NCI-H524 treated with DMSO at 0.1 percent for 48 hours (cell line): Measurements from ENCODE around the gene HIRIP3.
"Not testable (repeated sequence)": the region's sequence is repeated elsewhere in the genome, so short reads cannot be mapped to it uniquely, and the experiment has no call there.

Experiments
- DNase-seq: peaks from one replicate; lab custom pipeline; 2025; lab: John Stamatoyannopoulos, UW

The HIRIP3 gene

DNA sequence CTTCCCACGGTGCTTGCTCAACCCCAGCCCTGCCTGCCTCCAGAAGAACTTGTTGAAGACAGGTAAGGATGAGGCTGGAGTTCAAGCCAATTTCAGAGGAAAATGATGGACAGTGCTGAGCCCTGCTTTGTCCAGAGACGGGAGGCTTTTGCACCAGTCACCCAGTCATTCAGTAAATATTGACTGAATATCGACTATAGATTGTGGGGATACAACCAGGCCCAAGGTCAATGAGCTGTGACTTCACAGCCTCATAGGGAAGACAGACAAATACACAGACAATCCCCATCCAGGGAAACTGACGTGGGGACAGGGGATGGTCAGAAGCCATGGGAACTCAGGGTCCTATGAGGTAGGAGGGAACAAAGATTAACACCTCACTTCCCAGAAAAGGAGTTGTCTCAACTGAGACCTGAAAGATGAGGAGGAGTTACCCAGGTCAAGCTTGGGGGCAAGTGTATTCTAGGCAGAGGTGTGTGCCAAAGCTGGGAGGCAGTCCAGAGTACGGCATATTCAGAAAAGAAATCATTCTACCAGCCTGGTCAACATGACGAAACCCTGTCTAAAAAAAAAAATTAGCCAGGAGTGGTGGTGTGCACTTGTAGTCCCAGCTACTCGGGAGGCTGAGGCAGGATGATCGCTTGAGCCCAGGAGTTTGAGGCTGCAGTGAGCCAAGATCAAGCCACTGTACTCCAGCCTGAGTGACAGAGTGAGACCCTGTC, 21.3 kb upstream of the HIRIP3 start:
- DNase-seq: no peak

- DNase-seq: not testable (repeated sequence)
Measured at GRCh38 chr16:30015450-30015849, 20.0 kb upstream of the HIRIP3 start.

DNA sequence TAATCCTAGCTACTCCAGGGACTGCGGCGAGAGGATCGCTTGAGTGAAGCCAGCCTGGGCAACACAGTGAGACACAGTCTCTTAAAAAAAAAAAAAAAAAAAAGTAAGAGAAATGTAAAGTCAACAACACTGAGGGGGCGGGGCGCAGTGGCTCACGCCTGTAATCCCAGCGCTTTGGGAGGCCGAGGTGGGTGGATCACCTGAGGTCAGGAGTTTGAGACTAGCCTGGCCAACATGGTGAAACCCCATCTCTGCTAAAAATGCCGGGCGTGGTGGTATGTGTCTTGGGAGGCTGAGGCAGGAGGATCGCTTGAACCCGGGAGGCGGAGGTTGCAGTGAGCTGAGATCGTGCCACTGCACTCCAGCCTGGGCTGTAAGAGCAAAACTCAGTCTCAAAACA, 17.2 kb upstream of the HIRIP3 start:
- not testable (repeated sequence) for DNase-seq

- DNase-seq: no peak
Measured at GRCh38 chr16:30011714-30012504, 16.5 kb upstream of the HIRIP3 start.

DNA sequence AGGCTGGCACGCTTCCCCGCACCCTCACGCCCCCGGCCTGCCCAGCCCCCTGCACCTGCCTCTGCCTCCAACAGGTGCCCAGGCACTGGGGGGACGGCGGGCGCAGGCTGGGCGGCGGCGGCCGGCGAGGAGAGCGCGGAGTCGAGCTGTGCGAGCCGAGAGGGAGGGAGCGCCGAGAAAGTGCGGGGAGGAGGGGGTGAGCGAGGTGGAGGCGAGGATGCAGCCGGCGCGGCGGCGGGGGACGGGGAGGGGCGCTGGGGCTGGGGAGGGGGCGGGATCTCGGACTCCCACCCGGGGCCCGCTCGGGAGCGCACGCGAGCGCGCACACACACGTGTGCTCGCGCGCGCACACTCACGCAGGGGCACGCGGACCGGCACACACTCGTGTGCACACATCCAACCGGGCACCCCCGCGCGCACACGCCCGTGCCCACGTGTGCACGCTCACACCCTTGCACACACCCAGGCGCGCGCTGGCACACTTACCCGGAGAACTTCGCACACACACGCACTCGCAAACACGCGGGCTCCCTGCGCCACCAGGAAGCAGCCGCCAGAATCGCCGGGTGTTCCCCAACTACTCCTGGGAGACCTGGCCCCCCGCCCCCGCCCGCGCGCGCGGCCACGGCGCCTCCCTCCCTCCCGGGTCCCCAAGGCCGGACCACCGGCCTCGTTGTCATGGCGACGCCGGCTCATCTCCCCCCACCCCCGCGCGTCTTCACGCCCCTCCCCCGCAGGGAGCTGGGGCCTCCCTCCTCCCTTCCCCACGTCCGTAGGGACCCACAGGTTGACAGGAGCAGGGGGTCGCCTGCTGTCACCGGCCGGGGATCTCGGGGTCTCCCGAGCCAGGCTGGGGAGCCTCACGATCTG, 15.7 kb upstream of the HIRIP3 start, which contains the start of gene DOC2A:
TSS of gene DOC2A (minus strand) at position 184 of the 870 bp plus-strand sequence. CDS start 805 bp downstream, outside the sequence.
- no peak for DNase-seq

- DNase-seq: no peak
Measured at GRCh38 chr16:30009990-30010843, 14.8 kb upstream of the HIRIP3 start.

DNA sequence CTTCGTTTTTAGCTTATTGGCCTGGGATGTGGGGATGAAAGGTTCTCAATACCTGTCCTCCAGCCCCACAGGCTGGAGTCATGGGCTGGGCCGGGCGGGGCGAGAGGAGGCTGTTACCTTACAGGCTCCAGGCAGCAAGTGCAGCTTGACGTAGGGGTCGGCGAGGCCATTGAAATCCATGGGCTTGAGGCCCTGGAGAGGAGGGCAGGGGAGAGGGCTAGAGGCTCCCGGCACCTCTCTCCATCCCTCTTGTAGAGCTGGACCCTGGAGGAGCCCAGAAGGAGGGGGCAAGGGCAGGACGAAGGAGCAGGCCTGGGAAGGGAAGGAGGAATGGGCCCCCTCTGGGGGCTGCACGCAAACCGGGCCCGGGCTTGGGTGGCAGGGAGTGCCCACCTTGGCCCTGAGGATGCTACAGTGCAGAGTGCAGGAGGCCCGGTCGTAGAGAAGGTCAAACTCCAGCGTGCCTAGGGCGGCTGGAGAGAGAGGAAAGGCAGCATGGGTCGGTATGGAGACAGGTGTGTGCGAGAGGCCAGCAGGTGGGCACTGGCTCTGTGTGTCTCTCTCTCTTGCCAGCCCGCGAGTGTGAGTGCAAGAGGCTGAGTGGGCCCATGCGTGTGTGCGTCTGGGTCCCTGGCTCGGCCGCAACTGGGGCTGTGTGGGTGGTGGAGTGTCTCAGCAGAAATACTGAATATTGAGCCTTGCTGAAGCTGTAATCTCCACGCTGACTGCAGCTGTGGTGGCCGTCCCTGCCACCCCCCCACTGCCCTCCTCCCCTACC, 13.9 kb upstream of the HIRIP3 start:
- DNase-seq: no peak

GRCh38 chr16:30007378-30007895, 12.0 kb upstream of the HIRIP3 start:
- DNase-seq: no peak

GRCh38 chr16:30006659-30007377, 11.4 kb upstream of the HIRIP3 start:
- no peak for DNase-seq

DNA sequence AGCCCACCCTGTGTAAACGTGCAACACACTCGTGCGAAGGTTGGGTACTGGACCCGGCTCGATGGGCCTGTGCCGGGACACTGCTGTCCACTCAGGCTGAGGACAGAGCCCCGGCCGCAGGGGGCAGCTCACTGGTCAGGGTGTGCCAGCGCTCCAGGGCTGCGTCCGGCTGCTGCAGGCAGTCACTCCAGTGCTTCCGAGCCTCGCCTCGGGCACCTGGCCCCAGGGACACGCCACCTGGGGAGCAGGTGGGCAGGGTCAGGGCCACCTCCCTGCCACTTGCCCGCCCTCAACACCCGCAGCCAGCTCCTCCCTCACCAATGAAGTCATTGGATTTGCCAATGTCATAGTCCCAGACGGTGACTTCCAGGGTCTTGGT, 10.7 kb upstream of the HIRIP3 start:
- no peak for DNase-seq

DNA sequence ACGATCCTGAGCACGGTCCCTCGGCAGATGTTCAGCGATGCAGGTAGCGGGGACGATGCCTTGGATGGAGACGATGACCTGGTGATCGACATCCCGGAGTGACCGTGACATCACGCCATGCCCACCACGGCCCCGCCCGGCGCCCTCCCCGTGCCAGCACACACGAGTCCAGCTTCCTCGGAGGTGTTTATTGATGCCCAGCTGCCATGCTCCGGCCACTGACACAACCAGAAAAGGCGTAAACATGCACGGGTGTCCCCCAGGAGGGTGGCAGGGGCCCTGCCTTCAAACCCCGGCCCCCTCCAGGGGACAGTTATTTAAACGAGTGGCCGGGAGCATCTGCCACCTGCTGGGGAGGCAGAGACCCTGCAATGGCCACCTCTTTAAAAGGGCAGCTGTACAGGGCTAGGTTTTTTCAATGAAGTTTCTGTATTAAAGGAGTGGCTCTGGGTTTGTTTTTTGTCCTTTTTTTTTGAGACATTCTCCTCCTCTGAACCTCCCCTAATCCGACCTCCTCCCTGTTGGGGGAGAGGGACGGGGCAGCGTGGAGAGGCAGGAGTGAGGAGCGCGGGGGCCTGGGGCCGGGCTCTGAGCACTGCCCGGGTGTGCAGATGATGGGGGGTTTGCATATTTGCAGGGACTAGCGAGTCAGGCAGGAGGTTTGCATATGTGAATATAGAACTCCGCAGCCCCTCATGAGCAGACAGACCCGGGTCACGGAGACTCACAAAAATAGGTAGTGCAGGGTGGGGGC, 10.1 kb upstream of the HIRIP3 start:
- DNase-seq: no peak

- DNase-seq: no peak
Measured at GRCh38 chr16:30004811-30005242, 9.4 kb upstream of the HIRIP3 start.

DNA sequence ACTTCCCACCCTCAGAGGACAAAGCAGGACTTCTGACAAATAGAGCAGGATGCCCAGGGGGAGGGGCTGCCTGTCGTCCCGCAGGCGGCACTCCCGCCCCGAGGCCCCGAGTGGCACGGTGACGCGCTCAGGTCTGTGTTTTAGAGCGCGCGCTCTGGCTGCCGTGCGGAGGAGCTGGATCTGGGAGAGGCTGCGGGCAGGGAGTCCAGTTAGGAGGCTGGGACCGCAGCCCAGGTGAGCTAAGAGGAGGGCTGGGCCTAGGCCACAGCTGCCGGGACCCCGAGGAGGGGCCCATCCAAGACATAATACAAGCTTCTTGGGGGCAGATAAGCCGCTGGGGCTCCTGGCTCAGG, 9.0 kb upstream of the HIRIP3 start:
- DNase-seq: peak; percentile 59

- DNase-seq: no peak
Measured at GRCh38 chr16:30003670-30004423, 8.4 kb upstream of the HIRIP3 start.

DNA sequence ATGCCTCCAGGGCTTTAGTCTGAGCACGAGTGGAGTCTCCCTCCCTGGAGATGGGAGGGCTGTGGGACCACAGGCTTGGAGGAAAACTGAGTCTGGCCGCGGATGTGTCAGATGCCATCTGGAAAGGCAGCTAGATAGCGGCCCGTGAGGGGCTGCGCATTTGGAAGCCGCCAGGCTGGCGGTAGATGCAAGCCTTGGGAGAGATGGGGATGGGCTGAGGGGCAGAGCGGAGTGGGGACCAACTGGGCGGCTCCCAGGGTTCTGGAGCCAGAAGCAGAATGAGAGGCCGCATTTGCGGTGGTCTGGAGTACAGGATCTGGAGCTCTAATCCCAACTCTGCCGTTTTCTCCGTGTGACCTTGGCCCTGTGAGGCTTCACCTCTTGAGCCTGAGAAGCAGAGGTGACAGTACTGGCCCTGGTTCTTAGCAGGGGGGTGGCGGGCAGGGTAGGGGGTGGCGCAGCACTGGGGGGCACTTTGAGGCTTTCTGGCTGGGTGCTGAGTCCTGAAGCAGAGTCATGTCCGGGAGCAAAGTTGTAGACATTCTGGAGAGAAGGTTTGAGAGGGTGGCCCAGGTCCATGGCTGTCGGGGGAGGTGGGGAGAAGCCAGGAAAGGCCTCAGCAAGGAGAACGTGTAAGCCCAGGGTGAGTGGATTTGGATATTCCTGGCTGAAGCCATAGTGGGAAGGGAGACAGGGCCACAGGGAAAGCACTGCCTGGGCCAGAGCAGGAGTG, 7.4 kb upstream of the HIRIP3 start:
- no peak for DNase-seq

DNA sequence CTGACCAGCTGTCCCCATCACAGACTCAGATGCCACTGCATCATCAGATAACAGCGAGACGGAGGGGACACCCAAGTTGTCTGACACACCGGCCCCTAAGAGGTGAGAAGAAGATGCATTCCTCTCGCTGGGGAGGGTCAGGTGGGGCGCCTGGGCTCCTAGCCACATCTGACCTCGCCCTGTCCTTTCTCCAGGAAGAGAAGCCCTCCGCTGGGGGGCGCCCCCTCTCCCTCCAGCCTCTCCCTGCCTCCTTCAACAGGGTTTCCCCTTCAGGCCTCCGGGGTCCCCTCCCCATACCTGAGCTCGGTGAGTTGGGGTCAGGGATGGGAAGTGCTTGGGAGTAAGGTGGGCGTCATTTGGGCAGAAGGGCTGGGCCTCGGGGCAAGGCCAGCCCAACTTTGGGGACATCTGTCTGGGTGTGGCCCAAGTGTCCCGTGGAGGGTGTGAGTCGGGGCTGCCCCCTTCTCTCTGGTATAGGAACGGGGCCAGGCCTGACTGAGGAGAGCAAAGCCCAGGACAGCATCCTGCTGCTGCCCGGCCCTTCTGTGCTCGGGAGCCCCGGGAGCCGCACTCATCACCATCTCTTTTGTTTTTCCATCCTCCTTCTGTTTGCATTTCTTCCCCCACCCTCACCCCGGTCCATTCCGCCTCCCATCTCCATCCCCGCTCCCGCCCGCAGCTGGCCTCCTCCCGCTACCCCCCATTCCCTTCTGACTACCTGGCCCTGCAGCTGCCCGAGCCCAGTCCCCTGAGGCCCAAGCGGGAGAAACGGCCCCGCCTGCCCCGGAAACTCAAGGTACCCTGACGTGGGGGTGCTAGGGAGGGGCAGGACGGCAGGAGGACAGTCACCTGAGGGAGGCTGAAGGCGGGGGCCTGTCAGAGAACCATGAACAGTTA, 5.6 kb upstream of the HIRIP3 start:
- DNase-seq: no peak

- DNase-seq: no peak
Measured at GRCh38 chr16:29999605-30000004, 4.2 kb upstream of the HIRIP3 start.
